HG02943 (cell line): ENCODE data around the gene ACSL5.
A peak's percentile ranks its signal among the peaks of the same experiment; 100 is the strongest.
"Not testable (repeated sequence)": the region's sequence is repeated elsewhere in the genome, so short reads cannot be mapped to it uniquely, and the experiment has no call there.

Experiments used
- ATAC-seq: cut with Tn5 transposase; IDR thresholded peaks from one replicate; pipeline ENCODE4 v1.9.1; 2021; ENCODE audit warnings: mild to moderate bottlenecking, low read depth, moderate library complexity; ENCODE audit not compliant: unreplicated experiment

ACSL5 gene

GRCh38 chr10:112374724-112375541 lies 1.0 kb downstream of the ACSL5 start:
- ATAC-seq: peak; percentile 41

DNA sequence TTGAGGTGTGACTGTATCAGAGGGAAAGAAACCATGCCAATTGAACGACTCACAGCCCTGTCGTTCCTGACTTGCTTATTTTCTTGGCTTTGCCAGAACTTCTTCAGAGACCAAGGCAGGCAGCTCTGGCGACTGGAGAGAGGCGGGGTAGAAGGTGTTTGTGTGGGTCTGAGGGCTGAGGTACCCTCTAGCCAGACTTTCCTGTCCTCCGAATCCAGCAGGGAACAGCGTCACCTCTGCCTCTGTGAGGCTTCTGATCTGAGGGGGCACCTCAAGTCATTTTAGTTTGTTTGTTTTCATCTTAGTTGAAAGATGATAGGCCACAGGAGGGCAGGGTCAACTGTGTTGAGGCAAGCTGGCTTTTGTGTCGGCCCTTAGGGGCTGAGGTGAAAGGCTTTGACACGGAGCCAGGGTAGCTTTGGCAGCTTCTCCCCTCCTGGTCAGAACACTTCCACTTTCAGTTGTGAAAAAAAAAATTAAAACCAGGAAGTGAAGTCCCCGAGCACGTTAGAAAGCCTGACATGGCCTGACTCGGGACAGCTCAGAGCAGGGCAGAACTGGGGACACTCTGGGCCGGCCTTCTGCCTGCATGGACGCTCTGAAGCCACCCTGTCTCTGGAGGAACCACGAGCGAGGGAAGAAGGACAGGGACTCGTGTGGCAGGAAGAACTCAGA lies 1.9 kb downstream of the ACSL5 start:
- peak; percentile 81 for ATAC-seq

GRCh38 chr10:112376396-112376790 lies 2.5 kb downstream of the ACSL5 start:
- peak; percentile 31 for ATAC-seq

GRCh38 chr10:112377116-112377515 lies 3.2 kb downstream of the ACSL5 start:
- not testable (repeated sequence) for ATAC-seq

GRCh38 chr10:112379635-112380296 lies 5.8 kb downstream of the ACSL5 start:
- ATAC-seq: no peak

DNA sequence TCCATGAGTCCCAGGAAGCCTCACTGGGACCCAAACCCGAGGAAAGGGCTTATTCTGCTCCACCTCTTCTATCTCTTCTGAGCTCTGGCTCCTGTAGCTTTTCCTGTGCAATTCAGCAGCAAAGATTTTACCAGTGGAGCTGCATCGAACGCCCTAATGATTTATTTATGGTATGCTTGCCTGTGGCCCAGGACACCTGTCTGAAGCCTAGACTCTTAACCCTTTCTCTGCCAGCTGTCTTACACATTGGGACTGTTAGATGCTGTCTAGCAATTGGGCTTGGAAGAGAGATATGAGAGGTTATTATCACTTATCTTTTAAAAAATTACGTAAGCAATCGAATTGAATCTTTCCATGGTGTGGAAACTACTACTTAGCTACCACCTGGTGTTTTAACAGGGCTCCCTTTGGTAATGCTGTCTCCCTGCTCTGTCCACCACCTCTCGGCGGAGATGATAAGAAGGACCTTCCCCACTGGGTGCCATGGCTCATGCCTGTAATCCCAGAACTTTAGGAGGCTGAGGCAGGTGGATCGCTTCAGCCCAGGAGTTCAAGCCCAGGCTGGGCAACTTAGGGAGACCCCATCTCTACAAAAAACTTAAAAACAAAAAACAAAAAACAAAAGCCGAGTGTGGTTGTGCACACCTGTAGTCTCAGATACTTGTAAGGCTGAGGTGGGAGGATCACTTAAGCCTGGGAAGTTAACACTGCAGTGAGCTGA lies 8.8 kb downstream of the ACSL5 start:
- no peak for ATAC-seq

DNA sequence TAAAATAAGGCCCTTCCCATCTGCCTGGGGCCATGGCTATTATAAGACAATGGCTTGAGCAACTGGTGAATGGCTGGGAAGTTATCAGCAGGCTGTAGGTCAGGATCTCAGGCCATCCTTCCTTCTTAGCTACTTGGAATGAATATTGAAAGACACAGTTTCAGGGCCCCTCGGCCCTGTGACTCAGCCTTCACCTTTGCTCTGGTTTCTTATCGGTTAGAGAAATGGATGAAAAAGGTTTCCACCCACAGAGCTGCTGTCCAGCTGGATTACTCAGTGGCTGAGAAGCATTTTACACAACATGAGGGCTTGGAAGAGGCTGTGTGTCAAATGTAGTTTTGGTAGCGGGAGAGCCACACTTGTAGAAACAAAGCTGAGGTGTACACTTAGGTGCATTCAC lies 9.4 kb downstream of the ACSL5 start:
- ATAC-seq: no peak

DNA sequence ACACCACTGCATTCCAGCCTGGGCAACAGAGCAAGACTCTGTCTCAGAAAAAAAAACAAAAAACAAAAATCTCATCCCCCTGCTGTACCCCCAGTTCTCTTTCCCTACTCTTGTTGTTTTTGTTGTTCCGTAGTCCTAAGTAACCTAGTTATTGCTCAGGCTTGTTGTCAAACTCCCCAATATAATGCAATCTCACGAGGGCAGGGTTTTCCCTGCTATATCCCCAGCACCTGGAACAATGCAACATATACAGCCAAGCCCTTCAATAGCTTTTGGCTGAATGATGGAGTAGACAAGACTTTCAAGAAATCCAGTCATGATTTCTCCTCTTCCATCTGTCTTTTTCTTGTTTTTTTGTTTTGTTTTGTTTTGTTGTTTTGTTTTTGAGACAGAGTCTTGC lies 10.2 kb downstream of the ACSL5 start:
- ATAC-seq: no peak

GRCh38 chr10:112385201-112385600 lies 11.3 kb downstream of the ACSL5 start:
- ATAC-seq: no peak

DNA sequence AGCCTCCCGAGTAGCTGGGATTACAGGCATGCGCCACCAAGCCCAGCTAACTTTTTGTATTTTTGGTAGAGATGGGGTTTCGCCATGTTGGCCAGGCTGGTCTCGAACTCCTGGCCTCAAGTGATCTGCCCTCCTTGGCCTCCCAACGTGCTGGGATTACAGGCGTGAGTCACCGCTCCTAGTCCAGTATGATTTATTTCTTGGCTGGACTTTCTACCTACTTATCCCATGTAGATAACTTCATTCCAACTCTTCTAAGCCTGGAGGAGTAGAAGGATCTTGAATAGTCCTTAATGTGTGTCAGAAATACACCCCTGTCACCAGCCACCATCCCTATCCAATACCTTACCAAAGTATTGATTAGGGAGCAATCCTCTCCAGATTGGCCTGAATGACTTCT lies 14.1 kb downstream of the ACSL5 start:
- ATAC-seq: not testable (repeated sequence)

GRCh38 chr10:112388548-112388947 lies 14.6 kb downstream of the ACSL5 start:
- no peak for ATAC-seq

DNA sequence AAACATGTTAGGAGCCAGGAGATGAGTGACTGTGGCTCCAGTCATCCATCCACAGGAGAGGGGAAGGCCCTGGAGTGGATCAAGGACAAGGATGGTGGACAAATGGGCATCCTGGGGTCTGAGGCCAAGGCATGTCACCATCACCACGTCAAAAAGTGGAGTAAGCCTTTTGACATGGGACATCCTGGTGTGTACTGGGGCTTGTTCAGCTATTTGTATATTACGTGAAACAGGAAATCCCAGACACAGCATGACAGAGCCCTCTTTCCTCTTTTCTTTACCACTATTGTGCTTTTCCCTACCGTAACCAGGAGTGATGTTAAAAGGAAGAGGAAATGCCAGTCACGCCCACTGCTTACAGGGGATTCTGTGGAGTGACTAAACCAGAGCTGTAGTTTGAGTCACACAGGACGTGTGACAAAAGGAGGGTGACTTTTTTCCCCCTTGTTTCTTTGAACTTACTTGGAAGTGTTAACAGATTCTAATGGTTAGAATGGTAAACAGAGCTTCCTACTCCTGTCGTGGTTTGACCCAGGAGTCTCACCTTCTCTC lies 15.4 kb downstream of the ACSL5 start:
- peak; percentile 61 for ATAC-seq

GRCh38 chr10:112390125-112390703 lies 16.3 kb downstream of the ACSL5 start:
- no peak for ATAC-seq

GRCh38 chr10:112393341-112393740 lies 19.4 kb downstream of the ACSL5 start:
- ATAC-seq: no peak

- no peak for ATAC-seq
These were observed 19.9 kb downstream of the ACSL5 start for GRCh38 chr10:112393827-112394226.

GRCh38 chr10:112394475-112394875 lies 20.6 kb downstream of the ACSL5 start:
- ATAC-seq: no peak

DNA sequence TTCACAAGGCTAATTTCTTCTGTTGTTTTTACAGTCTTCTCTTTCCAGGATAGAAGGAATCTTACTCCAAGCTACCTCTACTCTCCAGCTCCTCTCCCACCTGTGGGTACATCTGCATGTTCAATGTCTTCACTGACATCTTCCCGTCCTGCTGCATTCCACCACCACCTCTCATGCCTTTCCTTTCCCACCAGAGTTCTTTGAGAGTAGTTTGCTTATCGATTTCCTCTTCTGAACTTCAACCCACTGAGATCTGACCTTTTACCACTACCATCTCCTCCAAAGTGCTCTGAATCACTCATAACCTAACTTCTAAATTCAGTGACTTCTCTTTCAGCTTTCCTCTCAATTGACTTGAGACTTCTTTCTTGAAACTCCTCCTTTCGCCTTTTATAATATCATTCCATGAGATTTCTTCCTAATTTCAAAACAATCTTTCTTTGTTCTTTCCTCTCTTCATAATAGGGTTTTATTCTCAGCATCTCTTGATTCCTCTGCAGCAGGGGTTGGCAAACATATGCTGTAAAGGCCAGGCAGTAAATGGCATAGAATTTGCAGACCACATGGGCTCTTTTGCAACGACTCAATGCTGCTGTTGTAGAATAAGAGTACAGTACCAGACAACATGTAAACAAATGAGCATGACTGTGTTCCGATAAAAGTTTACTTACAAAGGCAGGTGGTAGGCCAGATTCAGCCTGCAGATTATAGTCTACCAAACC lies 22.1 kb downstream of the ACSL5 start:
- no peak for ATAC-seq

- no peak for ATAC-seq
These were observed 23.7 kb downstream of the ACSL5 start for GRCh38 chr10:112397592-112397991.

DNA sequence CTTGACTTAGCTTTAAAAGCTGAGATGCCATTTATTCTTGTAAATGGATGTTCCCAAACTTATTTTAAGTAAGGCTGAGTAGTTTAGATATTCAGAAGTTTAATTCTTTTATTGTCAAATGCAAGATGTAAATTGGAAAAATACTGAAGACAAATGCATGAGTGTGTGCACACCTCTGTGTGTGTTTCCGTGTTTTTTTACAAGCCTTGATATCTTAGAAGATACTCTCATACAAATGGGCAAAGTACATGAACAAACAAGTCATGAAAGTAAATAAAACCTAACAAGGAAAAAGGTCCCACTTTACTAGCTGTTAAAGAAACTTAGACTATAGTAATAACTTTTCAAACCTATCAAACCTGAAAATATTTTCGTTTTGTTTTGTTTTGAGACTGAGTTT lies 29.0 kb downstream of the ACSL5 start:
- no peak for ATAC-seq

- no peak for ATAC-seq
These were observed 30.7 kb downstream of the ACSL5 start for GRCh38 chr10:112404617-112405016.
